ENCODE measurements around the gene PALM. TPM values are rescaled to one million over a fixed set of nuclear protein-coding genes. Genes with fewer than 3 reads are reported as not detected.
A peak's percentile ranks its signal among the peaks of the same experiment; 100 is the strongest.
"Not testable (repeated sequence)": the region's sequence is repeated elsewhere in the genome, so short reads cannot be mapped to it uniquely, and the experiment has no call there.

PALM gene
- total RNA-seq, 1 donor from 2014 or later = 45.1 TPM

DNA sequence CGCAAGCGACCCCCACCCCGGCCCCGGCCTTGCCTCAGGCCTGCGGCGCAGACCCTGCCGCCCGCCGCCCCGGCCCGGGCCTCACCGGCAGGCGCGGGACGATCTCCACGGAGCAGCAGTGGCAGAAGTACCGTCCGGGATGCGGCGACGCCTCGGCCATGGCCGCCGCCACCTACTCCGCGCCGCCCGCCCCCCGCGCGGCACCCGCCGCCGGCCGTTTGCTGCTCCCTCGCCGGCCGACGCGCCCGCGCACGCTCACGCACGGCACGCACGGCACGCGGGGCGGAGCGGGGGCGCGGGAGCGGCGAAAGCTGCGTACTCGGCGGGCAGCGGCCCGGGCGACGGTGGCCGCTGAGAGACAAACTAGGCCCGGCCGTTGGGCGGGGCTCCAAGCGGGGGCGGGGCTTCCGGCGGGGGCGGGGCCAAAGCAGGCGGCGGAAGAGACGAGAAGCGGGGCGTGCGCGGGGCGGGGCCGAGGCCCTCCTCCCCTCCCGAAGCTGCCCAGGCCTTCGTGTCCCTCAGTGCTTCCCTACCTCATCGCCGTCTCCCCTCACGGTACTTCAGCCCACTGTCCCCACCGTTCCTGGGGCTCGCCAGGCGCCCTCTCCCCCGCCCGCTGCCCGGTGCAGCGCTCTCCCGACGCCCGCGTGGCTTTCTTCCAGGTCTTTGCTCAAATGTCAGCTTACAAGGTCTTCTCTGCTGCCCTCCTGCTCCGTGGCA lies 45.6 kb upstream of the PALM start, which contains the start of gene RNF126:
TSS of gene RNF126 (minus strand) at position 253 of the 720 bp plus-strand sequence. CDS start at position 160, 93 bp downstream.
- H3K27ac Mint-ChIP-seq (ENCODE audit: unreplicated experiment) = peak within 1 kb of the TSS; percentile 13

DNA sequence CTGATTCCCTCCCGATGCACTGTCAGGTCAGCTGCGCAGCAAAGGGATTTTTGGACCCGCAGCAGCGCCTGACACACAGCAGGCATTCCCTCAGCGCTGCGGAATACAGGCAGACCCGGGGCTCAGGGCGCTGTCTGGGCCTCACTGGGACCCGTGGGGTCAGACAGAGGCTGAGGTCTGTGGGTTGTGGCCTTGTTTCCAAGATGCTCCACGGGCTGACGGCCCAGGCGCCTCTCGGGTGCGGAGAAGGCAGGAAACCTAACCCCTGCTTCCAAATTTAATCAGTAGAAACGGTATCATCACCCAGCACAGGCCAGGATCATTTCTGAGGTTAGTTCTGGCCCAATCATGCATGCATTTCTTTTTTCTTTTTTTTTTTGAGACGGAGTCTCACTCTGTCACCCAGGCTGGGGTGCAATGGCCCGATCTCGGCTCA lies 45.0 kb upstream of the PALM start:
- TF ChIP-seq, protein P1, sequence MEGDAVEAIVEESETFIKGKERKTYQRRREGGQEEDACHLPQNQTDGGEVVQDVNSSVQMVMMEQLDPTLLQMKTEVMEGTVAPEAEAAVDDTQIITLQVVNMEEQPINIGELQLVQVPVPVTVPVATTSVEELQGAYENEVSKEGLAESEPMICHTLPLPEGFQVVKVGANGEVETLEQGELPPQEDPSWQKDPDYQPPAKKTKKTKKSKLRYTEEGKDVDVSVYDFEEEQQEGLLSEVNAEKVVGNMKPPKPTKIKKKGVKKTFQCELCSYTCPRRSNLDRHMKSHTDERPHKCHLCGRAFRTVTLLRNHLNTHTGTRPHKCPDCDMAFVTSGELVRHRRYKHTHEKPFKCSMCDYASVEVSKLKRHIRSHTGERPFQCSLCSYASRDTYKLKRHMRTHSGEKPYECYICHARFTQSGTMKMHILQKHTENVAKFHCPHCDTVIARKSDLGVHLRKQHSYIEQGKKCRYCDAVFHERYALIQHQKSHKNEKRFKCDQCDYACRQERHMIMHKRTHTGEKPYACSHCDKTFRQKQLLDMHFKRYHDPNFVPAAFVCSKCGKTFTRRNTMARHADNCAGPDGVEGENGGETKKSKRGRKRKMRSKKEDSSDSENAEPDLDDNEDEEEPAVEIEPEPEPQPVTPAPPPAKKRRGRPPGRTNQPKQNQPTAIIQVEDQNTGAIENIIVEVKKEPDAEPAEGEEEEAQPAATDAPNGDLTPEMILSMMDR (conservative IDR thresholded peaks at IDR 0.05) = no peak
- Mint-ChIP-seq H3K36me3 (ENCODE audit: low read depth) (peaks cover 2% of the 10 kb centered on the region), H3K4me1 (peaks cover 23% of the 10 kb centered on the region), H3K4me3 (peak overlapping the region; percentile 90), H3K27me3 (ENCODE audit: low read depth) (peaks cover 5% of the 10 kb centered on the region), H3K9me3 (no peaks in the 10 kb centered on the region), H3K27ac (ENCODE audit: unreplicated experiment) (peak overlapping the region; percentile 13)
- no peak for DNase-seq (ENCODE audit: low read depth, low spot score)

More for the DNA sequence above, 45.6 kb upstream of the PALM start, which contains the start of gene RNF126:
- Mint-ChIP-seq H3K36me3 (ENCODE audit: low read depth) (peaks cover 2% of the 10 kb centered on the region), H3K9me3 (no peaks in the 10 kb centered on the region), H3K4me3 (peak within 1 kb of the TSS; percentile 90), H3K4me1 (peaks cover 23% of the 10 kb centered on the region), H3K27me3 (ENCODE audit: low read depth) (peaks cover 5% of the 10 kb centered on the region)
- TF ChIP-seq, protein P1 (conservative IDR thresholded peaks at IDR 0.05) = no peak
- DNase-seq (ENCODE audit: low read depth, low spot score) = peak; percentile 81

DNA sequence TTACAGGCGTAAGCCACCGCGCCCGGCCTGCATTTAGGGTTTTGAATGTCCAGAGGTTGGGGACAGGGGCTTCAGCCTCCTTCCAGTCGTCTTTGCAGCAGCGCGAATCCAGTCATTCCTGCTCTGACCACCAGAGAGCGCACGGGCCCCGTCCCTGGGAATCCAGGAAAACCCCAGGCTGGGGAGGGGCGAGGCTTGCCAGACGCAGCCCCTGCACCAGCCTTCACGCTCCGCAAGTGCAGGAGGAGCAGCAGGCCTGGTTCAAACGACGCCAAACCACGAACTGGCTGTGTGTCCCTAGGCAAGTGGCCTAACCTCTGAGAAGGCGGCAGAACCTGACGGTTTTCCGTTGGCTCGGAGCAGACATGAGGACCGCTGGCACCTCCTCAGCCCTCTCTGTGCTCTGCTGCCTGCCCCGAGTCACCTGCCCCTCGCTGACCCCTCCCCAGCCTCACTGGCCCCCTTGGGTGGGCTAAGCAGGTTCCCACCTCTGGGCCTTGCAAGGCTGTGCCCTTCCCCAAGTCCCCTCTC lies 43.8 kb upstream of the PALM start:
- H3K4me1 Mint-ChIP-seq = peaks cover 23% of the 10 kb centered on the region
- peak; percentile 98 for DNase-seq (ENCODE audit: low read depth, low spot score)
- no peaks in the 10 kb centered on the region for H3K9me3 Mint-ChIP-seq
- H3K36me3 Mint-ChIP-seq (ENCODE audit: low read depth) = peaks cover 2% of the 10 kb centered on the region
- H3K4me3 Mint-ChIP-seq = peak overlapping the region; percentile 90
- no peak overlapping the region for H3K27ac Mint-ChIP-seq (ENCODE audit: unreplicated experiment)
- TF ChIP-seq, protein P1 (conservative IDR thresholded peaks at IDR 0.05) = peak; percentile 93
- peaks cover 5% of the 10 kb centered on the region for H3K27me3 Mint-ChIP-seq (ENCODE audit: low read depth)

DNA sequence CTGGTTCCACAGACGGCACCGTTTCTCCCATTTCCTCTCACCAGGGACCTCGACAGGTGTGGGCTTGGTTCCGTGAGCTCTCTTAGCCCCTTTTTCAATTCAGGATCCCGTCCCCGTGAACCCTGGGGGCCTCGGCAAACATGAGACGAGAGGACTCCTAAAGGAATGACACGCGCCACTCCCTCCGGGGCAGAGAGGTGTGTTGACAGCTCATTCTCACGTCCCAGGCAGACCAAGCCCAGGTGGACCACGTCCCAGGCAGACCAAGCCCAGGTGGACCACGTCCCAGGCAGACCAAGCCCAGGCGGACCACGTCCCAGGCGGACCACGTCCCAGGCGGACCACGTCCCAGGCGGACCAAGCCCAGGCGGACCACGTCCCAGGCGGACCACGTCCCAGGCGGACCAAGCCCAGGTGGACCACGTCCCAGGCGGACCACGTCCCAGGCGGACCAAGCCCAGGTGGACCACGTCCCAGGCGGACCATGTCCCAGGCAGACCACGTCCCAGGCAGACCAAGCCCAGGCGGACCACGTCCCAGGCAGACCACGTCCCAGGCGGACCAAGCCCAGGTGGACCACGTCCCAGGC lies 41.7 kb upstream of the PALM start:
- H3K27me3 Mint-ChIP-seq (ENCODE audit: low read depth) = not testable (repeated sequence)

DNA sequence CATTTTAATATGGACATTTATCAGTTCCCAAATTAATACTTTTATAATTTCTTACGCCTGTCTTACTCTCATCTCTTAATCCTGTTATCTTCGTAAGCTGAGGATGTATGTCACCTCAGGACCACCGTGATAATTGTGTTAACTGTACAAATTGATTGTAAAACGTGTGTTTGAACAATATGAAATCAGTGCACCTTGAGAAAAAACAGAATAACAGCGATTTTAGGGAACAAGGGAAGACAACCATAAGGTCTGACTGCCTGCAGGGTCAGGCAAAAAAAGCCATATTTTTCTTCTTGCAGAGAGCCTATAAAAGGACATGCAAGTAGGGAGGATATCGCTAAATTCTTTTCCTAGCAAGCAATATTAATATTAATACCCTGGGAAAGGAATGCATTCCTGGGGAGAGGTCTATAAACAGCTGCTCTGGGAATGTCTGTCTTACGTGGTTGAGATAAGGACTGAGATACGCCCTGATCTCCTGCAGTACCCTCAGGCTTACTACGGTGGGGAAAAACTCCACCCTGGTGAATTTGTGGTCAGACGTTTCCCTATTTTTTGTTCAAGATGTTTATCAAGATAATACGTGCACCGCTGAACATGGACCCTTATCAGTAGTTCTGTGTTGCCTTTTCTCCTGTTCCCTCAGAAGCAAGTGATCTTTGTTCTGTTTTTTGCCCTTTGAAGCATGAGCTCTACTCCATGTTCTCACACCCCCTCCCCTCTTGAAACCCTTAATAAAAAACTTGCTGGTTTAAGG lies 39.9 kb upstream of the PALM start:
- H3K4me1 Mint-ChIP-seq = not testable (repeated sequence)

More for the DNA sequence above, 41.7 kb upstream of the PALM start:
- H3K27ac Mint-ChIP-seq (ENCODE audit: unreplicated experiment); H3K4me1 Mint-ChIP-seq; H3K9me3 Mint-ChIP-seq; H3K36me3 Mint-ChIP-seq (ENCODE audit: low read depth); DNase-seq (ENCODE audit: low read depth, low spot score): not testable (repeated sequence)
- H3K4me3 Mint-ChIP-seq = peak overlapping the region; percentile 49

DNA sequence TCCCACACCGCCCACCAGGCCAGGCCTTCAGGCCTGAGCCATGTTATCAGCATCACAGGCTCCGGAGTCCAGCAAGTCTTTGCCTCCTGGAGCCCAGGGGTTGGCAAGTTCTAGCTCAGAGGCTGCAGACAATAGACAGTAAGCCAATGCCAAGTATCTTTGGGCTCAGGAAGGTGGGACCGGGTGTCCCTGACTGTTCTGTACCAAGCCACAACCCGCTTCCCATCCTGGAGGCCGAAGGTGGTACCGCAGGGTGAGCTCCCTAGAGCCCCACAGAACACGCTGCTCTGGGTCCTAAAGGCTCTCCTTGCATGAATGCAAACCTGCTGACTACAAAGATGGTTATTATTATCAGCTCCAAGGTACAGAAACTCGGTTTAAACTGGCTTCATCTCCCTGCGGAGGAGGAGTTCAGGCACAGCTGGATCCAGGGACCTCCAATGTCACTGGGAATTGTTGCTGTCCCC lies 38.1 kb upstream of the PALM start:
- Mint-ChIP-seq H3K4me1 (peaks cover 16% of the 10 kb centered on the region), H3K27me3 (ENCODE audit: low read depth) (peaks cover 15% of the 10 kb centered on the region), H3K27ac (ENCODE audit: unreplicated experiment) (no peak overlapping the region), H3K36me3 (ENCODE audit: low read depth) (no peaks in the 10 kb centered on the region), H3K9me3 (no peaks in the 10 kb centered on the region), H3K4me3 (no peak overlapping the region)
- TF ChIP-seq, protein P1 (conservative IDR thresholded peaks at IDR 0.05) = no peak
- DNase-seq (ENCODE audit: low read depth, low spot score) = no peak

More for the DNA sequence above, 39.9 kb upstream of the PALM start:
- DNase-seq (ENCODE audit: low read depth, low spot score); H3K36me3 Mint-ChIP-seq (ENCODE audit: low read depth); H3K27me3 Mint-ChIP-seq (ENCODE audit: low read depth); H3K27ac Mint-ChIP-seq (ENCODE audit: unreplicated experiment); H3K9me3 Mint-ChIP-seq: not testable (repeated sequence)
- H3K4me3 Mint-ChIP-seq = peak overlapping the region; percentile 58
